BJ (cell line): ENCODE measurements around the gene CORO2B. TPM values are rescaled to one million over a fixed set of nuclear protein-coding genes. Genes with fewer than 3 reads are reported as not detected.

ENCODE experiments used
- CTCF ChIA-PET: fragments of 350-600 bp; formaldehyde crosslinking; extraction: SDS; loops from one replicate; lab custom pipeline; 2021; ENCODE audit warnings: antibody characterized with exemption, inconsistent platforms; lab: Yijun Ruan, JAX
- POLR2A ChIA-PET: fragments of 300-600 bp; sonication (Branson Sonifier 250); formaldehyde crosslinking; extraction: SDS; loops from one replicate; lab custom pipeline; 2021; ENCODE audit warnings: antibody characterized with exemption; lab: Charles Lee
- DNase-seq: peaks from one replicate; pipeline ENCODE4 v3.0.0-alpha.2; 2011; ENCODE audit warnings: low read depth
- H3K27me3 ChIP-seq: 2 replicates; pipeline ENCODE4 v1.6.0; 2011; ENCODE audit warnings: low read length; ENCODE audit not compliant: control insufficient read depth, insufficient read depth
- H3K36me3 ChIP-seq: 2 replicates; pipeline ENCODE4 v1.5.1; 2011; ENCODE audit warnings: low read length; ENCODE audit not compliant: control insufficient read depth, insufficient read depth
- H3K4me3 ChIP-seq: 2 replicates; pipeline ENCODE4 v1.5.1; 2011; ENCODE audit warnings: low read depth, mild to moderate bottlenecking, control low read depth, low read length
- polyA plus RNA-seq: library from polyadenylated mRNA; depleted of rRNA; stranded (reverse); fragments of >200 nt; gene quantifications from 2 replicates; pipeline ENCODE4 v1.2.3, GENCODE V29; 2011
- TF ChIP-seq, protein P1 (sequence below): IDR thresholded peaks from 2 replicates; pipeline ENCODE4 v1.5.1; 2011; ENCODE audit warnings: low read depth, mild to moderate bottlenecking, control low read depth, inconsistent platforms, low read length, moderate library complexity; ENCODE audit not compliant: insufficient read depth

The CORO2B gene
- polyA plus RNA-seq, 1 experiment = 7.7 TPM

DNA sequence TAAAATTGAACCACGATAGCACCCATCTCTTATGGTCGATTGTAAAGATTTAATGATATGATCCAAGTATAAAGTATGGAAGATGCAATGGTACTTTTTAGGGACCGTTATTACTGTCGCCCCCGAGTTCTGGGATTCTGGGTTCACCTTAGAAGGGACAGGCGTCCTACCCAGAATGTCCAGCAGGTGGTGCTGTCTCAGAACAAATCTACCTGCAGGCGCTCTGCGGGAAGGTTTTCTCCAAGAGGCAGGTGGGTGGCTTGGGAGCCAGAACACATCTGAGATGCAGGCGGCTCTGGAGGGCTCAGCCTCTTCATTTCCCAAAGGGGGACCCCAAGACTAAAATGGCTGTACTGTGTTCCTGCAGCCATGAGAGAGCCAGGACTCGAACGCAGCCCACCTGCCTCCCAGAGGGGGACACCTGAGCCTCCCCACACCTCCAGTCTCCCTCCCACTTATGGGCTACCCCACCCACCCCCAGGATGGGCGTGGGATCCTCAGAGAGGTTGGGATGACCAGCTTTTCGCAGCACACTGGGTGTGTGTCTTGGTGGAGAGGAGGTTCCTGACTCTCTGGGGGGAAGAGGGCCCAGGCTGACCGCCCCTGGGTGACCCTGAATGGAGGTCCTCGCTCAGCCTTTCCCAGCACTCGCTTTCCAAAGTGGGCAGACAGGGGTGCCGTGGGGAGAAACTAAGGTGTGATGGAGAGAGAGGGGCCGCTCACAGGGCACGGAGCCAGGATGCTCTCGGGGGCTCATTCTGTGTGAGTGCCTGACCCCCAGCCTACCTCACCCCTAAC lies 28.1 kb upstream of the CORO2B start:
- TF ChIP-seq, protein P1, sequence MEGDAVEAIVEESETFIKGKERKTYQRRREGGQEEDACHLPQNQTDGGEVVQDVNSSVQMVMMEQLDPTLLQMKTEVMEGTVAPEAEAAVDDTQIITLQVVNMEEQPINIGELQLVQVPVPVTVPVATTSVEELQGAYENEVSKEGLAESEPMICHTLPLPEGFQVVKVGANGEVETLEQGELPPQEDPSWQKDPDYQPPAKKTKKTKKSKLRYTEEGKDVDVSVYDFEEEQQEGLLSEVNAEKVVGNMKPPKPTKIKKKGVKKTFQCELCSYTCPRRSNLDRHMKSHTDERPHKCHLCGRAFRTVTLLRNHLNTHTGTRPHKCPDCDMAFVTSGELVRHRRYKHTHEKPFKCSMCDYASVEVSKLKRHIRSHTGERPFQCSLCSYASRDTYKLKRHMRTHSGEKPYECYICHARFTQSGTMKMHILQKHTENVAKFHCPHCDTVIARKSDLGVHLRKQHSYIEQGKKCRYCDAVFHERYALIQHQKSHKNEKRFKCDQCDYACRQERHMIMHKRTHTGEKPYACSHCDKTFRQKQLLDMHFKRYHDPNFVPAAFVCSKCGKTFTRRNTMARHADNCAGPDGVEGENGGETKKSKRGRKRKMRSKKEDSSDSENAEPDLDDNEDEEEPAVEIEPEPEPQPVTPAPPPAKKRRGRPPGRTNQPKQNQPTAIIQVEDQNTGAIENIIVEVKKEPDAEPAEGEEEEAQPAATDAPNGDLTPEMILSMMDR = peak; percentile 86
- CTCF ChIA-PET = interaction anchor here (0.6 to 4.5 kb wide), 71 partner anchors 9 to 374 kb away, joined by 3 to 44 read pairs (median 4); partner anchors contain the start of genes FEM1B and ITGA11
- Histone ChIP-seq H3K36me3 (no peaks in the 10 kb centered on the region), H3K4me3 (no peak overlapping the region), H3K27me3 (peaks cover 1% of the 10 kb centered on the region; the same call in 1 of the 2 replicates)
- no peak for DNase-seq
- POLR2A ChIA-PET = no interaction called here

DNA sequence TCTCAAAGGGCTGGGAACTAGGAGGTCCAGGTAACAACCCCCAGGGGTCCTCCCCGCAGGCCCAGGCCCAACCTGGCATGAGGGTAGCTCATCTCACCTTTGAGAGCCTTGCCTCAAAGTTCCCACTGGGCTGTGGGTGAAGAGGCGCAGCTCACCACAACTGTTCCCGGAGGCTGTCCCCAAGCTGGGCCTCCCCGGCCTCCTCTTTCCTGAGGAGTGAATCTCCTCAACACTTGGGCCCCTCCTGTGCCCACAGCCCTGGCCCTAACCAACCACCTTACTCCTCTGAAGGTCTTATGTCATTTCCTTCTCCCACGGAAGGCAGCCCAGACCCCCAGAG lies 27.5 kb upstream of the CORO2B start:
- TF ChIP-seq, protein P1 = no peak
- Histone ChIP-seq H3K27me3 (peaks cover 1% of the 10 kb centered on the region; the same call in 1 of the 2 replicates), H3K4me3 (no peak overlapping the region), H3K36me3 (no peaks in the 10 kb centered on the region)
- CTCF ChIA-PET = interaction anchor here (0.6 to 4.6 kb wide), 15 partner anchors 9 to 373 kb away, joined by 3 to 44 read pairs (median 7); no protein-coding TSS in a partner anchor
- POLR2A ChIA-PET = no interaction called here
- no peak for DNase-seq

DNA sequence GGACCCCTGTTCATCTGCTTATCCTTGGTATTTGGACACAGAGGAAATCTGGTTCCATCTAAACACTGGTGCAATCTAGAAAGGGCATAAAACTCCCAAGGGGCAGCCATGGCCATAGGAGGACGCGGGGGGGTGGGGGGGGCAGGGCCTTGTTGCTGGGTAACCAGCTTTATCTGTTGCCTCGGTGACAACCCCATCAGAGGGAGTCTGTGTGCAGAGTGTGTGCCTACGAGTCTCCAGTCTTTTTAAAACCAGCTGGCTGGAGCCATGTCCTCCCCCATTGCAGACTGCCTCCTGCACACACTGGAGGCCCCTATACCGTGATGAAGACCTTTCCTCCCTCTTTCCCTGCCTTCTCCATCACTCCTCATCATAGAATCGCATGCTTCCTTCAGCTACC lies 26.4 kb upstream of the CORO2B start:
- no peaks in the 10 kb centered on the region for H3K36me3 ChIP-seq
- TF ChIP-seq, protein P1 = no peak
- CTCF ChIA-PET = interaction anchor here (0.6 to 7.0 kb wide), 10 partner anchors 8 to 372 kb away, joined by 3 to 153 read pairs (median 10); no protein-coding TSS in a partner anchor

DNA sequence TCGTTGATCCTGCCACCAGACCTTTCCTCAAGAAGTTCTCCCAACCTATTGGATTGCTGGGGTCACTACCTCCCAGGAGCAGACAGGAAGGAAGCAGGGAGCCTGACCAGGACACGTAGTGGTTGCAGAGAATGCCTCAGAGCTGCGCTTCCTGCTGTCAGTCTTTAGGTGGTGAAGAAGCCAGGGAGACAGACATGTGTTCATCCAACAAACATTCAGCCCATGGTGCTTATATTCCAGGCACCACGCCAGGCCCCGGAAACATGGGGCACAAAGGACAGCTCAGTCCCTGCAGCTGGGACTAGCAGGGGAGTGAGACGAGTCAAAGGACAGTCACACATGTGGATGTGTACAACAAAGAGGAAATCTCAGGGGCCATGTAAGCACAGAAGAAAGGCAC lies 26.0 kb upstream of the CORO2B start:
- no peak for DNase-seq
- ChIA-PET CTCF (interaction anchor here (0.6 to 7.0 kb wide), 12 partner anchors 8 to 371 kb away, joined by 3 to 153 read pairs (median 6); no protein-coding TSS in a partner anchor), POLR2A (no interaction called here)
- Histone ChIP-seq H3K36me3 (no peaks in the 10 kb centered on the region), H3K27me3 (peaks cover 1% of the 10 kb centered on the region; the same call in 1 of the 2 replicates), H3K4me3 (no peak overlapping the region)
- TF ChIP-seq, protein P1 = no peak

More for the DNA sequence above, 26.4 kb upstream of the CORO2B start:
- Histone ChIP-seq H3K27me3 (peaks cover 1% of the 10 kb centered on the region; the same call in 1 of the 2 replicates), H3K4me3 (no peak overlapping the region)
- POLR2A ChIA-PET = no interaction called here
- DNase-seq = no peak

DNA sequence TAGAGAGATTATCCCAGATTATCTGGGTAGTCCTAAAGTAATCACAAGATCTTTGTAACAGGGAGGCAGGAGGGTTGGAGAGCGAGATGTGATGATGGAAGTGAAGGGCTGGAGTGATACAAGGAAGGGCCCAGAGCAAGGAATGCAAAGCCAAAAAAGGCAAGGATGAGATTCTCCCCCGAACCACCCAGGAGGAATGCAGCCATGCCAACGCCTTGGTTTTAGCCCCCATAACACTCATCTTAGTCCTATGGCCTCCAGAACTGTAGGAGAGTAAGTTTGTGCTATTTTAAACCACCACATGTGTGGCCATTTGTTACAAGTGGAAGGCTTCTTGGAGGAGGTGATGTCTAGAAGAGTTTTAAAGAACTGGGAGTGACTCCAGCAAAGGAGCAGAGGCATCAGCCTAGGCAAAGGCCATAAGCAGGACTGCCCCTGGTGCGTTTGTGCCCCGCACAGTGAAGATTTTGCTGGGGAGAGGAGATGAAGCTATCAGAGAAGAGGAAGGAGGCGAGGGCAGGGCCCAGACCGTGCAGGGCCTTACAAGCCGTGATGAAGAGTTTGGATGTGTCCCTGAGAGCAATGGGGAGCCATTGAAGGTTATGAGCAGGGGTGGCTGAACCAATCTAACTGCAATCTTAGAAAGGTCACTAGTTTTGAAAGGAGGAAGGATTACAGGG lies 25.3 kb upstream of the CORO2B start:
- H3K27me3 ChIP-seq = peaks cover 1% of the 10 kb centered on the region; the same call in 1 of the 2 replicates
- CTCF ChIA-PET = interaction anchor here (0.6 to 7.0 kb wide), 28 partner anchors 8 to 370 kb away, joined by 3 to 153 read pairs (median 5); partner anchors contain the start of gene FEM1B
- POLR2A ChIA-PET = no interaction called here

More for the DNA sequence above, 25.3 kb upstream of the CORO2B start:
- TF ChIP-seq, protein P1 = no peak
- no peak for DNase-seq
- Histone ChIP-seq H3K36me3 (no peaks in the 10 kb centered on the region), H3K4me3 (no peak overlapping the region)
